ENCODE data around the gene ATAD3A. TPM values are rescaled to one million over a fixed set of nuclear protein-coding genes. Genes with fewer than 3 reads are reported as not detected.

Gene ATAD3A
- total and polyA plus RNA-seq, 11 donors: 11.3 to 49.5 (median 19.6) TPM

DNA sequence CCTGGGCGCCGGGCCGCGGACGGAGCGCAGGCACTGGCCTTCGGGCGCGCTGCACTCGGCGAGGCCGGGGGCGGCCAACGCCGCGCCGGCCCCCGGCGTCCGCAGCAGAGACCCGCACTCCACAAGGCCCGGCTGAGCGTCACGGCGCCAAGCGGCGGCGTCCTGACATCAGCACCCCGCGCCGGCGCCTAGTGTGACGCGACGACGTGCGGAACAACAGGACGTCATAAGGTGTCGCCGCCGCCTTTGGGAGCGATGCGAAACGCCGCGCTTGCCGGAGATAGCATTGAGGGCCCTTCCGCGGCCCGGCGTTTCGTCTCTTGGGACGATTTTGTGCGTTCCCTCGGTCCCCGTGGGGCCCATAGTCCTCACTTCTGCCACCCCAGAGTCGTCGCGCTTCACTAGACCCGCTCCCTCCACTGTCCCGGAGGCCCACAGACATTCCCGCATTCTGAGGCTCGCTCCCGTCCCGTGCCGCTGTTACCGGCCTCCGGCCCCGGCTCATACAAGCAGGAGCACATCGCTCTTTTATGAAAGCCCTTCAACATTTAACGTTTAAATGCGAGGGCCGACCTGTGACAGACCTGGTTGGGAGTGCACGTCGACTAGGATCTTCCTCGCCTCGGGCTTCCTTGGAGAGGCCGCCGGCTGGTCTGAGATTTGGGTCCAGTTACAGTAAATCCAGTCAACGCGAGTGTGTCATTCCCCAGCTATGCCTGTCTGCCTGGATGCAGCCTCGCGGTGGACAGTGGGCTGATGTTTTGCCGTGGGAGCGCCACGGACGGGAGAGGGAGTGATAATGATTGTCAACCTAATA lies 63.0 kb downstream of the ATAD3A start, which contains the start of gene SSU72:
SSU72 (minus strand) TSS at position 143 of the 817 bp plus-strand sequence. CDS start 306 bp downstream, outside the sequence.
- 0 to 1% (median 0%) methylated on average over 37 to 87 of the region's 87 CpGs for WGBS, 4 donors
- peak; percentile 91 to 96 (median 95) for ATAC-seq
- H3K27me3 ChIP-seq: peaks cover 0 to 4% (median 0%) of the 10 kb centered on the region in 9 donors
- peak within 1 kb of the TSS; percentile 90 to 100 (median 98) for H3K27ac ChIP-seq
- intact Hi-C loops (cut with DNase I): loop anchor here in 5 of 10 donors (1.0 to 10.0 kb wide), 4 partner anchors 37 to 80 kb away; partner anchors contain the start of genes MIB2 (in 4 of the 5) and CDK11B (in 1 of the 5)
- peak within 1 kb of the TSS; percentile 73 to 100 (median 99) for H3K4me3 ChIP-seq
- no peaks in the 10 kb centered on the region for H3K9me3 ChIP-seq
- peak; percentile 93 to 96 (median 94) for DNase-seq
- peak; percentile 41 to 79 for TF ChIP-seq POLR2A (IDR thresholded peaks at IDR 0.05)
- TF ChIP-seq, protein P1, sequence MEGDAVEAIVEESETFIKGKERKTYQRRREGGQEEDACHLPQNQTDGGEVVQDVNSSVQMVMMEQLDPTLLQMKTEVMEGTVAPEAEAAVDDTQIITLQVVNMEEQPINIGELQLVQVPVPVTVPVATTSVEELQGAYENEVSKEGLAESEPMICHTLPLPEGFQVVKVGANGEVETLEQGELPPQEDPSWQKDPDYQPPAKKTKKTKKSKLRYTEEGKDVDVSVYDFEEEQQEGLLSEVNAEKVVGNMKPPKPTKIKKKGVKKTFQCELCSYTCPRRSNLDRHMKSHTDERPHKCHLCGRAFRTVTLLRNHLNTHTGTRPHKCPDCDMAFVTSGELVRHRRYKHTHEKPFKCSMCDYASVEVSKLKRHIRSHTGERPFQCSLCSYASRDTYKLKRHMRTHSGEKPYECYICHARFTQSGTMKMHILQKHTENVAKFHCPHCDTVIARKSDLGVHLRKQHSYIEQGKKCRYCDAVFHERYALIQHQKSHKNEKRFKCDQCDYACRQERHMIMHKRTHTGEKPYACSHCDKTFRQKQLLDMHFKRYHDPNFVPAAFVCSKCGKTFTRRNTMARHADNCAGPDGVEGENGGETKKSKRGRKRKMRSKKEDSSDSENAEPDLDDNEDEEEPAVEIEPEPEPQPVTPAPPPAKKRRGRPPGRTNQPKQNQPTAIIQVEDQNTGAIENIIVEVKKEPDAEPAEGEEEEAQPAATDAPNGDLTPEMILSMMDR (IDR thresholded peaks at IDR 0.05): no peak
- H3K36me3 ChIP-seq: peaks cover 0 to 22% (median 9%) of the 10 kb centered on the region in 9 donors
- H3K4me1 ChIP-seq: peaks cover 0 to 41% (median 22%) of the 10 kb centered on the region in 12 donors

DNA sequence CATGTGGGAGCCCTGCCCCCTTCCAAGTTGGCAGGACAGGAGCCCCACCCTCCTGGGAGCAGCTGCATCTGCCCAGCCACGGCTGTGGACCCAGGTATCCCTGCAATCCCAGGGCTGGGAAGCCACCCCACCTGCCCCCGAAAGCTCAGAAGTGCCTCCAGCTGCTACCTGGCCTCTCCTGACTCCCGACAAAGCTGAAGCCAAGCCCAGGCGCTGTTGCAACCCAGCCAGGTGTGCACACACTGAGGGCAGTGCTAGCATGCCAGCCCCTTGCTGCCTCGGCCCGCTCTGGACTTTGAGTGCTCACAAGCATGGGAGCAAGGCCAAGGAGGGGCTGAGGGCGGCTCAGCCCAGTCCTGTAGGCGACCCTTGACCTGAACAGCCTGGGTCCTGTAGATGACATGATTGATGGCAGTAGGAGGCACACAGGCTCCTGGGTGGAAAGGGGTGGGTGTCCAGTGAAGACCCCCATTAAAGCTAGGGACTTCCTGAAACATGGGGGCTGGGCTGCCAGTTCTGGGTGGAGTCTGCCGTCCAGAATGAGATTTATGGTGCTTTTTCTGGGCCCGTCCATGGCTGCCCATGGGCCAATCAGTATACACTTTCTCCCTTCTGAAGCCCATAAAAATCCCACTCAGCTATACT lies 65.5 kb downstream of the ATAD3A start:
- TF ChIP-seq POLR2A (IDR thresholded peaks at IDR 0.05): no peak
- TF ChIP-seq, protein P1 (IDR thresholded peaks at IDR 0.05): no peak
- WGBS, 4 donors: 60 to 71% (median 65%) methylated on average over 7 to 10 of the region's 10 CpGs
- DNase-seq (no peak), ATAC-seq (no peak)
- Histone ChIP-seq H3K4me3 (no peak overlapping the region), H3K27me3 (peaks cover 0 to 14% (median 0%) of the 10 kb centered on the region in 9 donors), H3K9me3 (no peaks in the 10 kb centered on the region), H3K4me1 (peaks cover 0 to 25% (median 13%) of the 10 kb centered on the region in 12 donors), H3K36me3 (peaks cover 0 to 1% (median 0%) of the 10 kb centered on the region in 9 donors), H3K27ac (no peak overlapping the region)
- intact Hi-C loops (cut with DNase I): loop anchor here in 2 of 10 donors (5.0 to 10.0 kb wide), 2 partner anchors 35 to 77 kb away; partner anchors contain the start of gene CDK11B (in 1 of the 2)

DNA sequence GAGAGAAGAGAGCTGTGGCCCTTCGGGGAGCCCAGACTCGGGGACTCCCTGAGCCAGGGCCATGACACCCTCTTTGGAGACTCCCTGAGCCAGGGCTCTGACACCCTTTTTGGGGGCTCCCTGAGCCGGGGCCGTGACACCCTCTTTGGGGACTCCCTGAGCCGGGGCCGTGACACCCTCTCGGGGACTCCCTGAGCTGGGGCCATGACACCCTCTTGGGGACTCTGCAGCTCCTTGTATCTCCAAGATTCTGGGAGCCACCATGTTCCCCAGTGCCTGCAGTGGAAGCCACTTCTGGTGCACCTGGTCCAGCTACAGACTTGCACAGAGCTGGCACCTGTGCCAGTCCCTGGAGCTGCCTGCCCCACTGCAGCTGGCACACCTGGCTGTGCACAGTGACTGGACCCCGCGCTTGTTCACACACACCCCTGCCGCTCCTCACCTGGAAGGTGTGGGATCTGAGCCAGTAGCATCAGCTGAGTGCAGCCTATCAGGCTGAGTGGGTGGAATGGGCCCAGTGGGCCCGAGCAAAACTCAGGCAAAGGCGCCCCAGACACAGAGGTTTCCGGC lies 66.5 kb downstream of the ATAD3A start:
- H3K4me1 ChIP-seq: peaks cover 0 to 15% (median 3%) of the 10 kb centered on the region in 12 donors
- no peak for TF ChIP-seq POLR2A (IDR thresholded peaks at IDR 0.05)
- TF ChIP-seq, protein P1 (IDR thresholded peaks at IDR 0.05): no peak
- intact Hi-C loops (cut with DNase I): loop anchor here in 2 of 10 donors (5.0 to 10.0 kb wide), 2 partner anchors 34 to 76 kb away; partner anchors contain the start of gene CDK11B (in 1 of the 2)
- H3K27ac ChIP-seq: no peak overlapping the region
- no peak for ATAC-seq
- H3K36me3 ChIP-seq: no peaks in the 10 kb centered on the region
- peaks cover 0 to 14% (median 0%) of the 10 kb centered on the region in 9 donors for H3K27me3 ChIP-seq
- H3K4me3 ChIP-seq: no peak overlapping the region
- DNase-seq: no peak
- WGBS, 4 donors: 86 to 89% (median 86%) methylated on average over 10 to 13 of the region's 13 CpGs
- H3K9me3 ChIP-seq: no peaks in the 10 kb centered on the region

Data from heart left ventricle (tissue), 16 donors.